SK-N-SH treated with all-trans-retinoic acid at 6 μM for 48 hours (cell line): Measurements from ENCODE around the gene ITGB7.
A peak's percentile ranks its signal among the peaks of the same experiment; 100 is the strongest.

Experiments
- ATAC-seq: fragments of 200-7000 bp; cut with Tn5 transposase; 3 replicates; pipeline ENCODE4 v1.9.1; 2020; ENCODE audit warnings: mild to moderate bottlenecking, moderate library complexity
- BACH2 ChIP-seq: fragments of 250-450 bp; sonication (Bioruptor Pico); IDR thresholded peaks from 2 replicates; pipeline ENCODE4 v1.9.0; 2021; ENCODE audit warnings: mild to moderate bottlenecking, borderline replicate concordance
- CSDC2 ChIP-seq: fragments of 250-450 bp; sonication (Bioruptor Pico); IDR thresholded peaks from 2 replicates; pipeline ENCODE4 v1.5.0; 2020; ENCODE audit warnings: mild to moderate bottlenecking, moderate library complexity
- ESRRG ChIP-seq: fragments of 250-450 bp; sonication (Bioruptor Pico); IDR thresholded peaks from 2 replicates; pipeline ENCODE4 v1.6.1; 2021; ENCODE audit warnings: mild to moderate bottlenecking
- GLIS3 ChIP-seq: fragments of 250-450 bp; sonication (Bioruptor Pico); IDR thresholded peaks from 2 replicates; pipeline ENCODE4 v1.5.0; 2020; ENCODE audit warnings: mild to moderate bottlenecking, moderate library complexity
- OSR1 ChIP-seq: fragments of 250-450 bp; sonication (Bioruptor Pico); IDR thresholded peaks from 2 replicates; pipeline ENCODE4 v1.8.0; 2022; ENCODE audit warnings: moderate library complexity, mild to moderate bottlenecking, inconsistent platforms
- RARB ChIP-seq: fragments of 250-450 bp; sonication (Bioruptor Pico); IDR thresholded peaks from 2 replicates; pipeline ENCODE4 v1.8.0; 2021; ENCODE audit warnings: mild to moderate bottlenecking, moderate library complexity
- SNAI2 ChIP-seq: fragments of 250-450 bp; sonication (Bioruptor Pico); IDR thresholded peaks from 2 replicates; pipeline ENCODE4 v1.5.0; 2020; ENCODE audit warnings: mild to moderate bottlenecking, moderate library complexity
- TCF4 ChIP-seq: fragments of 250-450 bp; sonication (Bioruptor Pico); IDR thresholded peaks from 2 replicates; pipeline ENCODE4 v1.8.0; 2021; ENCODE audit warnings: mild to moderate bottlenecking, moderate library complexity, borderline replicate concordance
- TOX ChIP-seq: fragments of 250-450 bp; sonication (Bioruptor Pico); IDR thresholded peaks from 2 replicates; pipeline ENCODE4 v1.8.0; 2021; ENCODE audit warnings: mild to moderate bottlenecking, moderate library complexity, borderline replicate concordance
- ZC3H10 ChIP-seq: fragments of 250-450 bp; sonication (Bioruptor Pico); IDR thresholded peaks from 2 replicates; pipeline ENCODE4 v1.5.1; 2021; ENCODE audit warnings: mild to moderate bottlenecking, moderate library complexity
- ZFP3 ChIP-seq: fragments of 250-450 bp; sonication (Bioruptor Pico); IDR thresholded peaks from 2 replicates; pipeline ENCODE4 v1.5.0; 2020; ENCODE audit warnings: mild to moderate bottlenecking, moderate library complexity
- ZFP30 ChIP-seq: fragments of 450-650 bp; formaldehyde crosslinking; IDR thresholded peaks from 2 replicates; pipeline ENCODE4 v1.5.0; 2022; ENCODE audit warnings: mild to moderate bottlenecking, moderate library complexity
- ZNF565 ChIP-seq: fragments of 450-650 bp; formaldehyde crosslinking; conservative IDR thresholded peaks from 2 replicates; pipeline ENCODE4 v1.5.0; 2020; ENCODE audit warnings: low read depth, mild to moderate bottlenecking, moderate library complexity
- ZNF70 ChIP-seq: fragments of 450-650 bp; formaldehyde crosslinking; IDR thresholded peaks from 2 replicates; pipeline ENCODE4 v1.5.0; 2020; ENCODE audit warnings: mild to moderate bottlenecking, moderate library complexity
- TF ChIP-seq, protein P1 (sequence below): fragments of 250-450 bp; sonication (Bioruptor Pico); IDR thresholded peaks from 2 replicates; pipeline ENCODE4 v1.8.0; 2021; ENCODE audit warnings: low read depth, mild to moderate bottlenecking, moderate library complexity, borderline replicate concordance
- TF ChIP-seq, protein P2 (sequence below): fragments of 250-450 bp; sonication (Bioruptor Pico); IDR thresholded peaks from 2 replicates; pipeline ENCODE4 v1.8.0; 2020; ENCODE audit warnings: mild to moderate bottlenecking, moderate library complexity, borderline replicate concordance
- TF ChIP-seq, protein P3 (sequence below): fragments of 250-450 bp; sonication (Bioruptor Pico); IDR thresholded peaks from 2 replicates; pipeline ENCODE4 v1.5.0; 2020; ENCODE audit warnings: mild to moderate bottlenecking, moderate library complexity
- TF ChIP-seq, protein P4 (sequence below): fragments of 250-450 bp; sonication (Bioruptor Pico); IDR thresholded peaks from 2 replicates; pipeline ENCODE4 v1.5.1; 2020; ENCODE audit warnings: low read depth, mild to moderate bottlenecking, moderate library complexity

The ITGB7 gene

DNA sequence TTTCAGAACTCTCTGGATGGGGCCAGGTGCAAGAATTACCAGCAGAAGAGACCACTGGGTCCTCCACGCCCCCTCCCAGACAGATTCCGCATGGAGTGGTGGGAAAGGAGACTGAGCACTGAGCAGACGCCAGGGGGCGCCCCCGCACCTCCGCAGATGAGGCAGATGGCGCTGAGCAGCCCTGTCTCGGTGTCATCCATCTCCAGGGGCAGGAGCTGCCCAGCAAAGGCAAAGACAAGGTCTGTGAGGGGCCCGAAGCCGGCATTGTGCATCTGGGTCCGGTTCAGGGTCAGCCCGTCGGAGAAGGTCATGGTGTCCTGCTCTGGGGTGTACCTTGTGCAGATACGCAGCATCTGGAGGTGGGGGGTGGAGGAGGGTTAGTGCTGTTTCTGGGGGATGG is 6.3 kb upstream of the ITGB7 start:
- TF ChIP-seq ZC3H10 (CRISPR knock-in tag) (no peak), ZNF70 (no peak), ZFP3 (no peak), OSR1 (CRISPR knock-in tag) (no peak), ZNF565 (CRISPR knock-in tag) (no peak), TCF4 (CRISPR knock-in tag) (no peak), SNAI2 (CRISPR knock-in tag) (no peak), ESRRG (CRISPR knock-in tag) (no peak), ZFP30 (CRISPR knock-in tag) (no peak), GLIS3 (CRISPR knock-in tag) (no peak), BACH2 (CRISPR knock-in tag) (no peak)
- TF ChIP-seq, protein P1, sequence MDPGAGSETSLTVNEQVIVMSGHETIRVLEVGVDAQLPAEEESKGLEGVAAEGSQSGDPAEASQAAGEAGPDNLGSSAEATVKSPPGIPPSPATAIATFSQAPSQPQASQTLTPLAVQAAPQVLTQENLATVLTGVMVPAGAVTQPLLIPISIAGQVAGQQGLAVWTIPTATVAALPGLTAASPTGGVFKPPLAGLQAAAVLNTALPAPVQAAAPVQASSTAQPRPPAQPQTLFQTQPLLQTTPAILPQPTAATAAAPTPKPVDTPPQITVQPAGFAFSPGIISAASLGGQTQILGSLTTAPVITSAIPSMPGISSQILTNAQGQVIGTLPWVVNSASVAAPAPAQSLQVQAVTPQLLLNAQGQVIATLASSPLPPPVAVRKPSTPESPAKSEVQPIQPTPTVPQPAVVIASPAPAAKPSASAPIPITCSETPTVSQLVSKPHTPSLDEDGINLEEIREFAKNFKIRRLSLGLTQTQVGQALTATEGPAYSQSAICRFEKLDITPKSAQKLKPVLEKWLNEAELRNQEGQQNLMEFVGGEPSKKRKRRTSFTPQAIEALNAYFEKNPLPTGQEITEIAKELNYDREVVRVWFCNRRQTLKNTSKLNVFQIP (CRISPR knock-in tag) = no peak
- TF ChIP-seq, protein P2, sequence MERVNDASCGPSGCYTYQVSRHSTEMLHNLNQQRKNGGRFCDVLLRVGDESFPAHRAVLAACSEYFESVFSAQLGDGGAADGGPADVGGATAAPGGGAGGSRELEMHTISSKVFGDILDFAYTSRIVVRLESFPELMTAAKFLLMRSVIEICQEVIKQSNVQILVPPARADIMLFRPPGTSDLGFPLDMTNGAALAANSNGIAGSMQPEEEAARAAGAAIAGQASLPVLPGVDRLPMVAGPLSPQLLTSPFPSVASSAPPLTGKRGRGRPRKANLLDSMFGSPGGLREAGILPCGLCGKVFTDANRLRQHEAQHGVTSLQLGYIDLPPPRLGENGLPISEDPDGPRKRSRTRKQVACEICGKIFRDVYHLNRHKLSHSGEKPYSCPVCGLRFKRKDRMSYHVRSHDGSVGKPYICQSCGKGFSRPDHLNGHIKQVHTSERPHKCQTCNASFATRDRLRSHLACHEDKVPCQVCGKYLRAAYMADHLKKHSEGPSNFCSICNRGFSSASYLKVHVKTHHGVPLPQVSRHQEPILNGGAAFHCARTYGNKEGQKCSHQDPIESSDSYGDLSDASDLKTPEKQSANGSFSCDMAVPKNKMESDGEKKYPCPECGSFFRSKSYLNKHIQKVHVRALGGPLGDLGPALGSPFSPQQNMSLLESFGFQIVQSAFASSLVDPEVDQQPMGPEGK (CRISPR knock-in tag) = no peak
- TF ChIP-seq, protein P3, sequence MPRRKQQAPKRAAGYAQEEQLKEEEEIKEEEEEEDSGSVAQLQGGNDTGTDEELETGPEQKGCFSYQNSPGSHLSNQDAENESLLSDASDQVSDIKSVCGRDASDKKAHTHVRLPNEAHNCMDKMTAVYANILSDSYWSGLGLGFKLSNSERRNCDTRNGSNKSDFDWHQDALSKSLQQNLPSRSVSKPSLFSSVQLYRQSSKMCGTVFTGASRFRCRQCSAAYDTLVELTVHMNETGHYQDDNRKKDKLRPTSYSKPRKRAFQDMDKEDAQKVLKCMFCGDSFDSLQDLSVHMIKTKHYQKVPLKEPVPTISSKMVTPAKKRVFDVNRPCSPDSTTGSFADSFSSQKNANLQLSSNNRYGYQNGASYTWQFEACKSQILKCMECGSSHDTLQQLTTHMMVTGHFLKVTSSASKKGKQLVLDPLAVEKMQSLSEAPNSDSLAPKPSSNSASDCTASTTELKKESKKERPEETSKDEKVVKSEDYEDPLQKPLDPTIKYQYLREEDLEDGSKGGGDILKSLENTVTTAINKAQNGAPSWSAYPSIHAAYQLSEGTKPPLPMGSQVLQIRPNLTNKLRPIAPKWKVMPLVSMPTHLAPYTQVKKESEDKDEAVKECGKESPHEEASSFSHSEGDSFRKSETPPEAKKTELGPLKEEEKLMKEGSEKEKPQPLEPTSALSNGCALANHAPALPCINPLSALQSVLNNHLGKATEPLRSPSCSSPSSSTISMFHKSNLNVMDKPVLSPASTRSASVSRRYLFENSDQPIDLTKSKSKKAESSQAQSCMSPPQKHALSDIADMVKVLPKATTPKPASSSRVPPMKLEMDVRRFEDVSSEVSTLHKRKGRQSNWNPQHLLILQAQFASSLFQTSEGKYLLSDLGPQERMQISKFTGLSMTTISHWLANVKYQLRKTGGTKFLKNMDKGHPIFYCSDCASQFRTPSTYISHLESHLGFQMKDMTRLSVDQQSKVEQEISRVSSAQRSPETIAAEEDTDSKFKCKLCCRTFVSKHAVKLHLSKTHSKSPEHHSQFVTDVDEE (CRISPR knock-in tag) = no peak
- peak; percentile 96 for ATAC-seq

DNA sequence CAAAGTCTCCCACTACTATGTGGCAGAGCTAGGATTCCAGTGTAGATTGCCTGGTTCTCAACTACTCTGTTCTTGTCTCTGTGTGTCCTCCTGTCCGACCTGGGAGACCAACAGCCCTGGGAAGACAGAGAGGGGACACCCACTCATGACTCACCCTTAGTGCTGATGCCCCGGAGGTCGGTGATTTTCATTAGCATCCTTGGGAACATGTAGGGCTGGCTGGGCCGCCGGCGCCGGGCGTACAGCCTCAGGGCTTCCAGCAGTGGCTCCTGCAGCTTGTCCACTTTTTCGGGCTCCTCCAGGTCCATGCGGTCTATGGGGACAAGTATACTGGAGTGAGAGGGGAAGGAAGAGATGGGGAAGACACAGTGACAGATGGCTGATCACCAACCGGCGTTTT is 5.9 kb upstream of the ITGB7 start:
- TF ChIP-seq TOX (CRISPR knock-in tag) = no peak
- TF ChIP-seq, protein P2 (CRISPR knock-in tag) = no peak
- TF ChIP-seq ESRRG (CRISPR knock-in tag) = no peak
- TF ChIP-seq ZNF70 = no peak
- TF ChIP-seq CSDC2 (CRISPR knock-in tag) = no peak
- ATAC-seq = peak; percentile 6; the same call in 2 of the 3 replicates

DNA sequence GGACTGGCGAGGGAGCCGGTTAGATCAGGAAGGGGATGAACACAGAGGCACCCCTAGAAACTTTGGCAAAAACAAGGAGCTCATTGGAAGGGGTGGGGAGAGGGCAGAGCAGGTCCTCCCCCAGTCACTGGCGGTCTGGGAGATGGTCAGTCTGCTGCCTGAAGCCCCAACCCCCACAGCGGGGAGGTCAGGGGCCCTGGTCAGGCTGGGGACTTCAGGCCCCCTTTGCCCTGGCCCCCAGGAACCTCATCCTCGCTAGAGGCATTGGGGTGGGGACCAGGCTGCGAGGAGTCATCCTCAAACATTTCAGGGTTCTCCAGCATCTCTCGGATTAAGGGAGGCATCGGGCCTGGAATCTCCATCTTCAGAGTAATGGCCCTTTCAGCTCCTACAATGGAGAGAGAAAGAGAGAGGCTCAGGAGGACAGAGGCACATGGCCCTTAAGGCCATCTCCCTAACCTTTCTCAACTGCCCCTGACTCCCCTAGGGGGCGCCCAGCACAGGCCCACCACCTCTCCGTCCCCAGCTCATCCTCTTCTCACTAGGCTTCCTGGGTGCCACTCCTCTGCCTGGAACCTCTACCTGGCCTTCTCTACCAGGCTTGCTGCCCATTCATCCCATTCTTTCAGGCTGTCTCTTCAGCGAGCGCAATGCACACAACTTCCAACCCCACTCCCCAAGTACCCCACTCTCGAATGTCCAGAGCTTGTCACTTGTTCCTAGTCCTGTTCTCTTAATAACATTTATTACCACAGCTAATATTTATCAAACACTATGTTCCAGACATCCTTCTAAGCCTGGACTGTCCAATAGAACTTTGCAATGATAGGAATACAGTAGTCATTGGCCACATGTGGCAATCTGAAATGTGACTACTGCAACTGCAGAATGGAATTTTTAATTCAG is 4.7 kb upstream of the ITGB7 start:
- TF ChIP-seq, protein P1 (CRISPR knock-in tag) = no peak
- TF ChIP-seq ESRRG (CRISPR knock-in tag) (no peak), SNAI2 (CRISPR knock-in tag) (no peak), TCF4 (CRISPR knock-in tag) (no peak), RARB (CRISPR knock-in tag) (no peak), BACH2 (CRISPR knock-in tag) (no peak), ZFP30 (CRISPR knock-in tag) (no peak)
- TF ChIP-seq, protein P3 (CRISPR knock-in tag) = no peak
- TF ChIP-seq, protein P4, sequence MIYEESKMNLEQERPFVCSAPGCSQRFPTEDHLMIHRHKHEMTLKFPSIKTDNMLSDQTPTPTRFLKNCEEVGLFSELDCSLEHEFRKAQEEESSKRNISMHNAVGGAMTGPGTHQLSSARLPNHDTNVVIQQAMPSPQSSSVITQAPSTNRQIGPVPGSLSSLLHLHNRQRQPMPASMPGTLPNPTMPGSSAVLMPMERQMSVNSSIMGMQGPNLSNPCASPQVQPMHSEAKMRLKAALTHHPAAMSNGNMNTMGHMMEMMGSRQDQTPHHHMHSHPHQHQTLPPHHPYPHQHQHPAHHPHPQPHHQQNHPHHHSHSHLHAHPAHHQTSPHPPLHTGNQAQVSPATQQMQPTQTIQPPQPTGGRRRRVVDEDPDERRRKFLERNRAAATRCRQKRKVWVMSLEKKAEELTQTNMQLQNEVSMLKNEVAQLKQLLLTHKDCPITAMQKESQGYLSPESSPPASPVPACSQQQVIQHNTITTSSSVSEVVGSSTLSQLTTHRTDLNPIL (CRISPR knock-in tag) = no peak
- ATAC-seq = no peak
